Hindlimb muscle (tissue), 1 donor: ENCODE measurements around the gene SLC30A7. TPM values are rescaled to one million over a fixed set of nuclear protein-coding genes. Genes with fewer than 3 reads are reported as not detected.
A peak's percentile ranks its signal among the peaks of the same experiment; 100 is the strongest.
"Not testable (repeated sequence)": the region's sequence is repeated elsewhere in the genome, so short reads cannot be mapped to it uniquely, and the experiment has no call there.

Source experiments
- DNase-seq: peaks from one replicate; pipeline ENCODE4 v3.0.0-alpha.2; 2013
- polyA plus RNA-seq: library from polyadenylated mRNA; unstranded; fragments of 120-200 nt; gene quantifications from one replicate; pipeline ENCODE4 v1.2.1, GENCODE V29; 2013; ENCODE audit not compliant: insufficient read length

Gene SLC30A7
- polyA plus RNA-seq, 1 donor: 8.8 TPM

- DNase-seq: no peak
These were observed 4.5 kb upstream of the SLC30A7 start for GRCh38 chr1:100891380-100891779.

GRCh38 chr1:100892554-100892953, 3.3 kb upstream of the SLC30A7 start:
- DNase-seq: no peak

GRCh38 chr1:100893718-100894117, 2.2 kb upstream of the SLC30A7 start:
- DNase-seq: no peak

- DNase-seq: peak; percentile 90
These were observed 1.0 kb upstream of the SLC30A7 start, which contains the start of gene EXTL2 for GRCh38 chr1:100894603-100895539. Gene EXTL2 (minus strand): TSS chr1:100894842. CDS start chr1:100888757, 6,085 bp downstream.

GRCh38 chr1:100896481-100896982, 642 bp downstream of the SLC30A7 start:
- DNase-seq: peak; percentile 27

- DNase-seq: no peak
These were observed 6.5 kb downstream of the SLC30A7 start for GRCh38 chr1:100902365-100902764.

- no peak for DNase-seq
These were observed 7.9 kb downstream of the SLC30A7 start for GRCh38 chr1:100903777-100904176.

GRCh38 chr1:100904528-100904927, 8.6 kb downstream of the SLC30A7 start:
- no peak for DNase-seq

- no peak for DNase-seq
These were observed 9.3 kb downstream of the SLC30A7 start for GRCh38 chr1:100905181-100905580.

- no peak for DNase-seq
These were observed 12.0 kb downstream of the SLC30A7 start for GRCh38 chr1:100907887-100908286.

GRCh38 chr1:100909018-100909417, 13.1 kb downstream of the SLC30A7 start:
- DNase-seq: no peak

- no peak for DNase-seq
These were observed 16.1 kb downstream of the SLC30A7 start for GRCh38 chr1:100912019-100912418.

GRCh38 chr1:100921110-100921706, 25.3 kb downstream of the SLC30A7 start:
- DNase-seq: peak; percentile 48

- no peak for DNase-seq
These were observed 28.3 kb downstream of the SLC30A7 start for GRCh38 chr1:100924212-100924611.

GRCh38 chr1:100924991-100925390, 29.1 kb downstream of the SLC30A7 start:
- DNase-seq: no peak

- no peak for DNase-seq
These were observed 30.4 kb downstream of the SLC30A7 start for GRCh38 chr1:100926240-100926639.

GRCh38 chr1:100927276-100927675, 31.4 kb downstream of the SLC30A7 start:
- no peak for DNase-seq

- DNase-seq: no peak
These were observed 32.2 kb downstream of the SLC30A7 start for GRCh38 chr1:100928128-100928527.

- no peak for DNase-seq
These were observed 34.6 kb downstream of the SLC30A7 start for GRCh38 chr1:100930494-100930893.

- DNase-seq: no peak
These were observed 35.8 kb downstream of the SLC30A7 start for GRCh38 chr1:100931716-100932115.

GRCh38 chr1:100933555-100933954, 37.7 kb downstream of the SLC30A7 start:
- not testable (repeated sequence) for DNase-seq

- no peak for DNase-seq
These were observed 40.5 kb downstream of the SLC30A7 start for GRCh38 chr1:100936194-100936967.

- DNase-seq: no peak
These were observed 45.2 kb downstream of the SLC30A7 start for GRCh38 chr1:100941098-100941527.
